HS-5 (cell line): ENCODE measurements around the gene EPB41L2.

ENCODE experiments used
- DNase-seq: peaks from one replicate; pipeline ENCODE4 v3.0.0-alpha.2; 2012; ENCODE audit warnings: low read depth

EPB41L2 gene

GRCh38 chr6:130978180-130978579, 84.9 kb downstream of the EPB41L2 start:
- DNase-seq, result no peak

GRCh38 chr6:130975325-130975724, 87.7 kb downstream of the EPB41L2 start:
- DNase-seq, result peak; percentile 33

DNA sequence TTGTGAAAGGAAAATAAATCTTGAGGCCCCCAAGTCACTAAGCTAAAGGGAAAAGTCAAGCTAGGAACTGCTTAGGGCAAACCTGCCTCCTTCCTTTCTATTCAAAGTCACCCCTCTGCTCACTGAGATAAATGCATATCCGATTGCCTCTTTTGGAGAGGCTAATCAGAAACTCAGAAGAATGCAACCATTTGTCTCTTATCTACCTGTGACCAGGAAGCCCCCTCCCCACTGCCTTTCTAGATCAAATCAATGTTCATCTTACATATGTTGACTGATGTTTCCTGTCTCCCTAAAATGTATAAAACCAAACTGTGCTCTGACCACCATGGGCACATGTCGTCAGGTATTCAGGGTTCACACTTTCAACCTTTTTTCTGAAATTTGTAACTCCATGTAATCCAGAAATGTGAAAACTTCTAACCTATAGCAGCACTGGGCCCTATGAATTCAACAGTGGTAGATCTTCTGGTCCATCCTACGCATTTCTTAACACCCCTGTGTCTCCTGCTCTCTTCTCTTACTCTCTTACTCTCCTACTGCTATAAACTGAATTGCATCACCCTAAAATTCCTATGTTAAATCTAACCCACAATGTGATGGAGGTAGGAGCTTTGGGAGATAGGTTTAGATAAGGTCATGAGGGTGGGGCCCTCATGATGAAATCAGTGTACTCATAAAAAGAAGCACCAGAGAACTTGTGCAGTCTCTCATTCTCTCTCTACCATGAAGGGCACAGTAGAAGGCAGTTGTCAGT, 89.3 kb downstream of the EPB41L2 start:
- DNase-seq, result no peak

DNA sequence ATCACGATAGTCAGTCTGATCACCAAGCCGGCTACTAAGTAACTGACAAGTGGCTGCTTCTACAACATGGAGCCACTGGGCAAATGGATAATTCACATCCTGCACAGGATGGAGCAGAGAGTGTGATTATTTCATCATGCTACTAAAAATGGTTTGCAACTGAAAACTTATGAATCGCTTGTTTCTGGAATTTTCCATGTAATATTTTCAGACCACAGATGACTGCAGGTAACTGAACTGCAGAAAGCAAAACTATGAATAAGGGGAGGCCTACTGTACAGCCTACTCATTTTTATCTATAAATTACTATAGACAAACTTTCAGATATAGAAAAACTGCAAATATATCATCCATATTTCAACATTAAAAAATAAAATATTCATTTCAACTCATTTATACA, 91.5 kb downstream of the EPB41L2 start:
- no peak for DNase-seq

- no peak for DNase-seq
Observed at GRCh38 chr6:130970839-130971410, 92.1 kb downstream of the EPB41L2 start.

GRCh38 chr6:130969791-130970491, 93.1 kb downstream of the EPB41L2 start:
- no peak for DNase-seq

DNA sequence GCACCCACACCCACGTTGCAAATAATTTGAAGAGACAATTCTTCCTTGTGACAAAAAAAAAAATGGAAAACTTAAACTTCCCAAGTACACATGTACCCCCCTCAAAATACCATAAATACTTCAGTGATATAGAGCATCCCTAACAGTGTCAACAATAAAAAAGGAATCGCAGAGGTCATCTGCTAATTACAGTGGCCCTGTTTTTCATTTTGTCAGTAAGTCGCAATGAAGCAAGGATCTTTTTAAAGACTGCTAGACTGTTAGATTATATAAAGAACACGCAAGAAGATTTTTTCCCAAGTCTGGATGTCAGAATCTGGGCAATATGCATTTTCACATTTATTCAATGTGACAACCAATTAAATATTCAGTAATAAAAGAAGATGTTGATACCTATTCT, 93.9 kb downstream of the EPB41L2 start:
- no peak for DNase-seq

DNA sequence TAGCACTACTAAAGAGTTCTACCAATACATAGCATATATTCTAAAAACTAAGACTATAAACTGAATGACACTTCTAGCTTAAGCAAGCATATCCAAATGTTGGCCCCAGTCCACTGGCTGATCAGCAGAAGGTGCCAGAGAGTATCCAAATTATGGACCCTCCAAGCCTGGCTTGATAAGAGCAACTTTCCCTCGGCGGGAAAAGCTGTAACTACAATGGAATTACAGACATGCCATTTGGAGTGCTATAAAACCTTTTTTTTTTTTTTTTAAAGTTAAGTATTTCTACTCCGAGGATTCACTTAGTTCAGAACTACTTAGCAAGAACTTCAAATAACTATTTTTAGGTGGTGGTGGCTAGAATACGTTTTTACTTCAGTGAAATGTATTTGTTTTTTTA, 94.6 kb downstream of the EPB41L2 start:
- no peak for DNase-seq

GRCh38 chr6:130967502-130968445, 95.3 kb downstream of the EPB41L2 start:
- DNase-seq, result no peak

DNA sequence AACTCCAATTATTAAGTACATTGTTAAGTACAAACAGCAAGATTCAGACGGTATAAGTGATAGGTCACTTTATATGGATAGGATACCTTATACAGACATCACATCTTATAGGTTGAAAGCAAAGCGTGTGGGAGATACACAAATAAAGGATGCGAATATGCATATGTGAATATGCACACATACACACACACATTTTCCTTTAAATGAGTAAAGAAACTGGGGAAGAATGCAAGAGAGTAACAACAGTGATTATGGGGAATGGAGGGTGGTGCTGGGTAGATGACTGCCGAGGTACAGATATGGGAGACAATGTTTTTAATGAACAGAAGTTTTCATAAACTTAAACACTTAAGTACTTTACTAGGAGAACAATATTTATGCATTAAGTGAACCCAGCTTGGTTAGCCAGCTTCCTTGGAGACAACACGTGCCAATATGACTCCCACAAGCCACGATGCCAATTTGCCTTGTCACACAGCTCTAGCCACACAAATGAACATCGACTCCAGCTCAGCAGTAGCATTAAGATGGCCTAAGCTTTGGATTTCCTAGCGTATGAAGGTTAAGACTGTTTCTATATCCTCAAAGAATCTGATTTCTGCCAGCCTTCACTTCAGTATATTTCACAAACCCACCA, 96.6 kb downstream of the EPB41L2 start:
- no peak for DNase-seq

- DNase-seq, result peak; percentile 32
Observed at GRCh38 chr6:130965656-130966055, 97.4 kb downstream of the EPB41L2 start.

DNA sequence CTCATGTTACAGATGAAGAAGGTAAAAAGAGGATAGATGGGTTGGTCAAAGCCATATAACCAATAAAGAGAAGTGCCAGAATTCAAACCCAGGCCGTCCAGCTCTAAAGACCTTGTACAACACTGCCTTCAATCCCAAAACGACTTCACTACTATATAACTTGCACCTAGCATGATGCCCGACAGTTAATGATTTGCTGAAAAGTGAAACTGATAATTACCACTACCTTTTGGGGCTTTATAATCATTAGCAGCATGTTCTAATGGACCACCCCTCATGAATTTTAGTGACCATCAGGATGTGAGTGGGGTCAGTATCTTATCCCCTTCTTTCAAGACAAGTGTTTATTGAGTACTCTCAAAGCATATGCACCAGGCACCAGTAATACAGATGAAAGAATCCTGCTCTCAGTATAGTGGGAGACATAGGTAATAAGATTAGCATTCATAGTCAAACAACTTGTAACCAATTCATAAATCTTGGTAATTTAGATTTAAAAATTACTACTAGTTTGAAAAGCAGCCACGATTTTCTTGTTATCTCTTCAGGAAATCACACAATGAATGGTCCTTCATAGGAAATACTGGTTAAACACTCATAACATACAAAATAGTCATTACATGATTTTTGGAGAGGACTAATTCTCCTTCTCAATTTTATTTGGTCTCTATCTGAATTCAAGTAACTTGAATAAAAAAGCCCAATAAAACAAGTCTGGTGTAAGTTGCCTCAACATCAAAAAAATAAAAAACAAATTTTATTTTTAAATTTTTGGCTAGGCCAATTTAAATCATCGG, 98.0 kb downstream of the EPB41L2 start:
- DNase-seq, result no peak

GRCh38 chr6:130964289-130964688, 98.8 kb downstream of the EPB41L2 start:
- no peak for DNase-seq

GRCh38 chr6:130962966-130963365, 100.1 kb downstream of the EPB41L2 start:
- no peak for DNase-seq

GRCh38 chr6:130961148-130961547, 101.9 kb downstream of the EPB41L2 start:
- DNase-seq, result no peak

- no peak for DNase-seq
Observed at GRCh38 chr6:130959951-130960350, 103.1 kb downstream of the EPB41L2 start.

GRCh38 chr6:130958468-130958867, 104.6 kb downstream of the EPB41L2 start:
- no peak for DNase-seq

DNA sequence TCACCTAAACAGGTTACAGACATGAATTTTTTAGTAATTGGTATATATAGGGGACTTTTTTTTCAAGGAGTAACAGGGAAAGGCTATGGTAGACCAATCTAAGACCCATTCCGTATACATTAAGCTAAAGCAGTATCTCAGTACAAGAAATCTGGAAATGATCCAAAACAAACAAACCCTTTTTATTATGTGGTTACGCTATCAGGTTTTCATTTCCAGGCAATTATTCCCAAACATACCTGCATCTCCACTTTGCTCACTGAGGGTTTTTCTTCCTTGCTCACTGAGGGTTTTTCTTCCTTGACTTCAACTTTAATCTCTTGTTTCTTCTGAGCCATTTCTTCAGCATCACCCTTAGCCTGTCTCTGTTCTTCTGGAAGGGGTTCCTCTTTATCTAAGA, 107.3 kb downstream of the EPB41L2 start:
- no peak for DNase-seq

DNA sequence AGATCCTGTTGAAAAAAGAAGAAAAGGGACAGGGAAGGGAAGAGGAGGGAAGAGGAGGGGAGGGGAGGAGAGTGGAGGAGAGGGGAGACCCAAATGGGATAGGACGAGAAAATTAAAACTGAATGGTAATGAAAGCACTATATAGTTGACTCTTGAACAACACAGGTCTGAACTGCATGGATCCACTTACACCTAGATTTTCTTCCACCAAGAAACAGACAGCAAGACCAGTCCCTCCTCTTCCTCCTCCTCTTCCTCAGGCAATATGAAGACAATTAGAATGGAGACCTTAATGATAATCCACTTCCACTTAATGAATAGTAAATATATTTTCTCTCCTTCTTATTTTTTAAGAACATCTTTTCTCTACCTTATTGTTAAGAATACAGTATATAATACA, 113.5 kb downstream of the EPB41L2 start:
- no peak for DNase-seq

GRCh38 chr6:130947464-130947863, 115.6 kb downstream of the EPB41L2 start:
- no peak for DNase-seq

GRCh38 chr6:130946076-130946475, 117.0 kb downstream of the EPB41L2 start:
- no peak for DNase-seq
